Stimulated activated CD8-positive, alpha-beta memory T cell treated with anti-CD3 and anti-CD28 coated beads, Interleukin-7, amount 100 ng/mL, for 4 hours (primary cell): ENCODE measurements around the gene ANKAR.

Source experiments
- DNase-seq, 2 donors: peaks; one replicate each; pipeline ENCODE4 v3.0.0-alpha.2; 2020; ENCODE audit warnings: low read depth in 2 of 2

Gene ANKAR

GRCh38 chr2:189719571-189719970 lies 45.1 kb downstream of the ANKAR start:
- no peak for DNase-seq

- DNase-seq, result no peak
Observed at GRCh38 chr2:189723192-189723591, 48.7 kb downstream of the ANKAR start.
